HG02884 (cell line): ENCODE data around the gene CDKL1.
"Not testable (repeated sequence)": the region's sequence is repeated elsewhere in the genome, so short reads cannot be mapped to it uniquely, and the experiment has no call there.

Source experiments
- ATAC-seq: cut with Tn5 transposase; IDR thresholded peaks from one replicate; pipeline ENCODE4 v1.9.1; 2021; ENCODE audit warnings: mild to moderate bottlenecking, moderate library complexity; ENCODE audit not compliant: unreplicated experiment

Gene CDKL1

DNA sequence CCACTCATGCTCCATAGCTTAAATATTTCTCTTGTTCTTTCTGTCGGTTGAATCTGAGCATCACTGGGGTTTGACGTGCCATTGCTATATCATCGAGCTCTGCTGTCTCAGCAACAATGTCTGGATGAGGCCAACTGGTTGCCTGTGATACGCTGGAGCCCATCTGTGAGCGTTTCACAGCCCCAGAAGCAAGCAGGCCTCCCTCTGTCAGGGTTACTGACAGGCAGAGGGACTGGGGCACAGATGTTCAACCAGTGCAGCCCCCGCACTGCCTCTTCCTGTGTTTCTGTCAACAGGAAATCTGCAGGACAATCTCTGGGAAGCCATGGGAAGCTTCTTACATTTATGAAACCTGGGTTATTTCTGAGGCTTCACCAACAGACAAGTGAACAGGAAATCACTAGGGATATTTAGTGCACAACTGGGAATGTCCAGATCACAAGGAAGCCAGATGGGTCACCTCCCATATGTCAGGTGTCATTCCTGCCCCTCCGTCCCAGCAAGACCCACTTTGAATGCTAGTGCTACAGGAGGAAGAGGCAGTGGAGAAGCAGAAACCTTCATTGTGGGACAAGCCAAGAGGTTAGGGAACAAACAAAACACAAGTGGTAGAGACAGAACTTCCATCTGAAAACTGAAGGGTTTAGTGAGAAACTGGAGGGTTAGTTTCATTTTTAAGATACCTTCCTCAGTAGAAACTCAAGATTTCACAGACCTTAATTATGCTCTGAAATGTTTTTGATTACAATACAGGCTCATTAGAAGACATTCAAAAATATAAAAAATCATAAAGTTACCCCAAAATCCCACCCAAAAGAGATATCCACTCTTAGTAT is 60.5 kb downstream of the CDKL1 start:
- no peak for ATAC-seq

DNA sequence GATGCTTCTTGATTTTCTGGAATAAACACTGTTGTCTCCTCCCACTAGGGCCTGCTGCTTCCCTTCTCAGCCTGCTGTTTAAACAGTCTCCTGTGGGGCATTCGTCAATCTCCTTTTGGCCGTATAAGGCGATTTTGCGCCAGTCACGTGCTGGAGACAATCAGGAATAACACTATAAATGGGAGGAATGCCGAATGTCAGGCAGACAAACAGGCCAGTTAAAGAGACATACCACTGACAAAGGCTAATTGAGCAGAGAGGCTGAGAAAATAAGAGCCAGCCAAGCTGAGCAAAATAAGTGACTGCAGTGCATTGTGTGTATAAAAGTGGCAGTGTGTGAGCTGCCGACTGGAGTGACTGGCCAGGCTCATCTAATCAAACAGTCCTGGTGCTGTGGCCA is 61.3 kb downstream of the CDKL1 start:
- no peak for ATAC-seq

DNA sequence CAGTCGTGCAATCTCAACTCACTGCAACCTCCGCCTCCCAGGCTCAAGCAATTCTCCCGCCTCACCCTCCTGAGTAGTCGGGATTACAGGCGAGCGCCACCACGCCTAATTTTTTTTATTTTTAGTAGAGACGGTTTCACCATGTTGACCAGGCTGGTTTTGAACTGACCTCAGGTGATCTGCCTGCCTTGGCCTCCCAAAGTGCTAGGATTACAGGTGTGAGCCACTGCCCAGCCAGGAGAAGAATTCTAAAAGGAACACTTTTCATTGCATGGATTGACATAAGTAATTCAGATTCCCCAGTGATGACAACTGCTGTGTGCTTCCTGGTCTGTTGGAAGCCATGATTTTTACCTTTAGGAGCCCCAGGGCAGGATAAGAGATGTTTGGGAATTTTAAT is 62.5 kb downstream of the CDKL1 start:
- no peak for ATAC-seq

DNA sequence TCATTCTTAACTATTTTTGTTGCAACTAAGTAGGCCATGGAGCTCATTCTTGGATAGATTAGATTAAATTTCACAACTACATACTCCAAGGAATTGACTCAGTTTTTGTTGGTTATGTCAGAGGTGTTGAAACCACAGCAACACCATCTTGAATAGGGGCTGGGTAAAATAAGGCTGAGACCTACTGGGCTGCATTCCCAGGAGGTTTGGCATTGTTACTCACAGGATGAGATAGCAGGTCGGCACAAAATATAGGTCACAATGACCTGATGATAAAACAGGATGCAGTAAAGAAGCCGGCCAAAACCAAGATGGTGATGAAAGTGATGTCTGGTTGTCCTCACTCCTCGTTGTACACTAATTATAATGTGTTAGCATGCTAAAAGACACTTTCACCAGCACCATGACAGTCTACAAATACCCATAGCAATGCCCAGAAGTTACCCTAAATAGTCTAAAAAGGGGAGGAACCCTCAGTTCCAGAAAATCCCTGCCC is 63.6 kb downstream of the CDKL1 start:
- no peak for ATAC-seq

DNA sequence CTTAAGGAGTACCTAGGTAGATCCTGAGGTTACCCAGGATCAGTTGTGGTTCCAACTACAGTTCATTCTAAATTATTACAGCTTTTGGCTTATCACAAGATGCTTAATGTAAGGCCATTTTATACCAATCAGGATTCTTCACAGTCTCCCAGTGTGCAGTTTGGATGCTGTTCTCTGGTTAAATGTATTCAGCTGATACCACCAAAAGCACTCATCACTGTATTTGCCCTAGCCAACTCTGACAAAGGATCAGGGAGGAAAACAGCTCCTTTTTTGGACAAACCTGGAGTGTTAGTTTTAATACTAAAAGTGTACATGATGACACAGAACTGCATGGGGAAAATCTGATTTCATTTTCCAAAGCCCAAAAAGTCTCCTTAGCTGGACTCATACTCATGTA is 65.1 kb downstream of the CDKL1 start:
- ATAC-seq = no peak

DNA sequence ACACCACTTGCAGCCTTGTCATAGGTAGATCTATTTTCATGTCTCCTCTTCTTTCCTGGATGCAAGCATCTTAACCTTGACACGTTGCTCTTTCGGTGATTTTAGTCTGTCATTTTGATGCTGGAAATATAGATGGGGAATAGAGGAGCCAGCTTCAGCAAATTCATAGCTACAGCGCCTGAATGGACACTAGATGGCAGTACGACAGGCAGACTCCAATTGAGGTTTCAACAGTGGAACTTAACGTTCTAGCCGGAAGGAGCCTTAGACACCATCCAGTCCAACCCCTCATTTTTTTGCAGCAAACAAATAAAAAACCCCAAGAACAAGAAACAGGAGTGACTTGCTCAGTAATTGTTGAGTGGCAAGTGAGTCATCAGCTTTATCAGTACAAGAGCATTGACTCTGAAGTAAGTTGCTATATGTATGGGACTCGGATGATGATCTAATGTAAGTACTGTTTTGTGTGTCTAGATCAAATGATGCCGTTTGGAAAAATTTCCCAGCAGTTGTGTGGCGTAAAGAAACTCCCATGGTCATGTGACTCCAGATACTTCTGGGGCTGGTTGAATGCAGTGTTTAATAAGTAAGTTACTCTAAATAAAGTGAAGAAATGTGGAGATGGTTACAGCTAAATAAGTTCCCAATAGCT is 75.5 kb downstream of the CDKL1 start:
- peak; percentile 83 for ATAC-seq

DNA sequence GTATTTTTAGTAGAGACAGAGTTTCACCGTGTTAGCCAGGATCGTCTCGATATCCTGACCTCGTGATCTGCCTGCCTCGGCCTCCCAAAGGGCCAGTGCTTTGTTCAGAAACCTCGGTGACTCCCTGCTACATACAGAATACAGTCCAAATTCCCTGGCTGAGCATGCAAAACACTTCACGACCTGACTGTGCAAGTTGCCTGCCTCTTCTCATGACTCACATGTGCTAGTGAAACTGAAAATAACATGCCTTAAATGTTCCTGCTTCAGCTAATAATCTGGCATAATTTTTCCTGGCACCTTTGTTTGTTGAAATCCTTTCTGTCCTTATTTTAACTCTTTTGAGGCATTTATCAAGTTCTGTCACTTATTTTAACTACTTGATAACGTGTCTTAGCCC is 76.4 kb downstream of the CDKL1 start:
- ATAC-seq = no peak

DNA sequence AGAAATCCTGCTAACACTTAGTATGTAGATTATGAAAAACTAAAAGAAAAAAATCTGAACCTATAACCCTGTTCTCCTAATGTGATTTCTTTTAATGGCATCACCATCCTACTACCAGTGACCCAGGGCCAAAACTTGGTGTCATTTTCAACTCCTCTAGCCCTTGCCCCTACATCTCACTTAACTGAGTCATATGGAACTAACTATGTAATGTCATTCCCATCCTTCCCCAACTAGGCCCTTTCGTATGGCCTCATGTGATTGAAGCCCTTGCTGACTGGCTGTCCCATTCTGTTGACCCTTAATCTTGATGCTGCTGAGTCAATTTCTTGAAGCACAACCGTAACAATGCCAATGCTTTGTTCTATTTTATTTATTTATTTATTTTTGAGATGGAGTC is 77.0 kb downstream of the CDKL1 start:
- ATAC-seq = no peak

DNA sequence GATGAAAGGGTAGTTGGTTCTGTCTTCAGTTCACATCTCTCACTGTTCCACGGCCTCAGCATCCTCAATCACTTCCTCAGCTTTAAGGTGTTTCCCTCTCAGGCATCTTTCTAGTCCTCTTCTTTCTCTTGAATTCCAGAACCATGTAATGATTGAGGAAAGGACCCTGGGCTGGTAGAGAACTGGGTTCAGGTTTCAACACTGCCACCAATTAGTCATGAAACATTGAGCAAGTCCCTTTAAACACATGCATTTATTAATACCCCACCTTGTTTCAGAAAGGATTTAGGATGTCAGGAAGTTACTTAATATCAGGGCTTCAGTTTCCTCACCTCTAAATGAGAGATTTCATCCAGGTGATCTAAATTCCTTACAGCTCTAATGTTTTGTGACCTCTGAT is 77.4 kb downstream of the CDKL1 start:
- ATAC-seq = no peak

DNA sequence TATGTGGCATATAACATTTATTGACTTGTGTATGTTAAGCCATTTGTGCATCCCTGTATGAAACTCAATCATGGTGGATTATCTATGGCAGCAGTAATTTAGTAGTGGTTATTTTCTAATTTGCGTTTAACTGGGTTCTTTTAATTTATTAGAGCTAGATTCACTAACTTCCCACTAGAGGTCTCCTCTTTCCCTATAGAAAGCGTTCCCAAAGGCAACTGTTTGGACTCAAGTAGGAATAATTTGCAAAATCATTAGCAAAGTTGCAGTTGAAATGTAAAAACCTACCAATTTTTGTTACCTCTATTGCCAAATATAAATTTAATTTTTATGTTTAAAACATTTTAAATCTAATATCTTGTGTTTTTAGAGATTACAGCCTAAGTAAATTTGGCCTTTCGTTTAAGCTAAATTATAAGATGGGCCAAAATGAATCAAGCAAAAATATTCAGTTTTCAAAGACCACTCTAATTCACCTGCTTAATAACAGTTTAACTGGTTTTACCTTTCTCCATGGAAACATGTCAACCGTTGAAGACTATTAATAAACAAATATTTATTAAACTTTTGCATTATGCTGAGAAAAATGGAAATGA is 78.6 kb downstream of the CDKL1 start:
- ATAC-seq = no peak

DNA sequence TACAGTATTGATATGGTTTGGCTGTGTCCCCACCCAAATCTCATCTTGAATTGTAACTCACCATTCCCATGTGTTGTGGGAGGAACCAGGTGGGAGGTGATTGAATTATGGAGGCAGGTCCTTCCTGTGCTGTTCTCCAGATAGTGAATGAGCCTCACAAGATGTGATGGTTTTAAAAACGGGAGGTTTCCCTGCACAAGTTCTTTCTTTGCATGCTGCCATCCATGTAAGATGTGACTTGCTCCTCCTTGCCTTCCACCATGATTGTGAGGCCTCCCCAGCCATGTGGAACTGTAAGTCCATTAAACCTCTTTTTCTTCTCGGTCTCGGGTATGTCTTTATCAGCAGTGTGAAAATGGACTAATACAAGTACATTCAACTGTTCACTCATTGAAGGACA is 82.6 kb downstream of the CDKL1 start:
- not testable (repeated sequence) for ATAC-seq

DNA sequence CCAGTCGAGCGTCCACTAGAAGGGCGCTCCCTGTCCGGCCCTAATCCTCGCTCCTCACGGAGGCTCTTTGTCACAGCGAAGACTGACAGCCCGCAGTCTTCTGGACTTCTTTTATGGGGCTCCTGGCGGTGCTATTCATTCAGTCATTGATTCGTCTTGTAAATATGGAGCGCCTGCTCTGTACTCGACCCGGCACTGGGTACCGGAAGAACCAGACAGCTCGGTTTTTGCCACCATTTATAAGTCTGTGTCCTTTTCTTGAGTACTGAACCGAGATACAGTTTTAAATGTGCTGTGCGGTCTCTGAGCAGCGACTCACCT is 84.0 kb downstream of the CDKL1 start:
- ATAC-seq = peak; percentile 18

DNA sequence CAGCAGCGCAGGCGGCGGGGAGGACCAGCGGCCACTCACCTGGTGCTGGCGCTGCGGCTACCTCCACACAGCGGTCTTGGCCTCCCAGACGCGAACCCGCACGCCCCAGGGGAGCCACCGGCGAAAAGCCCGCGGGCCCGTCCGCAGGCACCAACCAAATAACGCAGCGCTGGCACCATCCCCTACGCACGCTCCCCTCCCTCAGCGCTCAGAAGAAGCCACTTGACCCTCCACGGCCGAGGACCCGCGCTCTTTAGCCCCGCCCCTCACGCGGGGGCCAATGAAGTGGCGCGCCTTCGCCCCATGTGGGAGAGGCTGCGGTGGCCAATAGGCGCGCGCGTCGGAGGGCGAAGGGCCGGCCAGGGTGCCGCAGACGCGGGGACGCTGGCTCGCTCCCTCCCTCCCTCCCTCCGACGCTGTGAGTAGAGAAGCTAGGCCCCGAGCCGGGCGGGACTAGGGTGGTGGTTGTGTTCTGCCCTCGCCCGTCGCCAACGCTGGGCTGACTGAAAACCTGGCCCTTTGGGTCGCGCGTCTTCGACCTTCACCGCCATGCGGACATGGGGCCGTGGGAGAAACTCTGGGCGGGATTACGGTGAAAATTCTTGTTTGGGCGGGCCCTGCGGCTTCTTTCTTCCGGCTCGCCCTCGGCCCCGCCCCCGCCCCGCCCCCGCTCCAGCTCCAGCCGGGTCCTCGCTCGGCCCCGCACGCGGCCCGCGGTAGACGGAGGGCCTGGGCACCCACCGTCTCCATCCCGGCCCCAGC is 84.5 kb downstream of the CDKL1 start, which contains the start of the genes DMAC2L and L2HGDH:
DMAC2L (plus strand) TSS at position 353 of the 762 bp plus-strand sequence. CDS start 9,164 bp downstream, outside the sequence.
L2HGDH (minus strand) TSS at position 258 of the 762 bp plus-strand sequence; CDS start at position 179, 79 bp downstream.
- peak; percentile 89 for ATAC-seq

DNA sequence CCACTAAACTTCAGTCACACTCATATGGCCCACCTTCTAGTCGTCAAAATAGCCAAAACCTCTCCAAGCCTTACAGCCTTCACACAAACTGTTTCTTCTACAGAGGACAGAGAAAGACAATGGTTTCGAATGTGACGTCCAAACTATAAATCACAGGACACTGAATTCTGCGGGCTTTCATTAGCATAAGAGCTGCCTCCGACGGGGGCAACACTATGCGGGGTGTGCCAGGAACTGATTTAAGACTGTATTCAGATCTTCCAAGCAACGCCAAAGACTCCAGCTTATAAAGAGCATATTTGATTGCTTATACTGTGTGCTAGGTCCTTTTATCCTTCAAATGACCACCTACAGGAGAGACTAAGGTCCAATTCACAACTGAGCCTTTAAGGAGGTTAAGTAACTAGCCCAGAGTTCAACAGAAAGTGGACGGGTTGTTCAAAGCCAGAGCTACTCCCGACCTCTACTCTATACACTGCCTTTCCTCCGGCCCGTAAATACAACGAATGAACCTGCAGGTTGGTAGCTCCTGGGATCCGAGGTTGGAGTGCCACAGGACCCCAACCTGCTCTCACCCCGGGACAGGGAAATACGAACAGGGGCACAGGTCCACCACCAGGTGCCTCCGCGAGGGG is 85.2 kb downstream of the CDKL1 start:
- ATAC-seq = no peak

DNA sequence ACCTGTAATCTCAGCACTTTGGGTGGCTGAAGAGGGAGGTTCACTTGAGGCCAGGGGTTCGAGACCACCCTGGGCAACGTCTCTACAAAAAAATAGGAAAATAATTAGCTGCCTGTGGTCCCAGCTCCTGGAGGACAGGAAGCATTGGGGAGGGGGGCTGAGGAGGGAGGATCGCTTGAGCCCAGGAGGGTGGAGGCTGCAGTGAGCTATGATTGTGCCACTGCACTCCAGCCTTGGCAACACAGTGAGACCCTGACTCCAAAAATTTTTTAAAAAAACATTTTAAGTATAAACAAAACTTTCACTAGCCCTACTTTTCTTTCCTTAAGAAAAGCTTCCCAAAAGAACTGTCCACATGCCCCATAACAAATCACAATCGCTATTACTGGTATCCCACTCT is 86.2 kb downstream of the CDKL1 start:
- no peak for ATAC-seq

DNA sequence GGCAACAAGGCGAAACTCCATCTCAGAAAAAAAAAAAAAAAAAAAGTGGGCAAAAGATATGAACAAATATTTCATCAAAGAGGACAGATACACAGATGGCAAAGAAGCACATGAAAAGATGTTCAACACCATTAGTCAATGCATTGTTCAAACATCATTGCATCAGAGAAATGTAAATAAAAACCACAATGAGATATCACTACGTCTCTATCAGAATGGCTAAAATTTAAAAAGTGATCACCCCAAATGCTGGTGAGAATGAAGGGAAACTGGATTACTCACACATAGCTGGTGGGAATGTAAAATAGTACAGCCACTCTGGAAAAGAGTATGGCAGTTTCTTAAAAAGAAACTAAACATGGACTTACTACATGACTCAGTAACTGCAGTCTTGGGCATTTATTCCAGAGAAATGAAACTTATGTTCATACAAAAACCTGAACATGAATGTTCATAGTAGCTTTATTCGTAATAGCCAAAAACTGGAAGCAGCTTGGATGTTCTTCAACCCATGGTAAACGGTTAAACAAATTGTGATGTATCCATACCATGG is 88.2 kb downstream of the CDKL1 start:
- ATAC-seq = no peak

DNA sequence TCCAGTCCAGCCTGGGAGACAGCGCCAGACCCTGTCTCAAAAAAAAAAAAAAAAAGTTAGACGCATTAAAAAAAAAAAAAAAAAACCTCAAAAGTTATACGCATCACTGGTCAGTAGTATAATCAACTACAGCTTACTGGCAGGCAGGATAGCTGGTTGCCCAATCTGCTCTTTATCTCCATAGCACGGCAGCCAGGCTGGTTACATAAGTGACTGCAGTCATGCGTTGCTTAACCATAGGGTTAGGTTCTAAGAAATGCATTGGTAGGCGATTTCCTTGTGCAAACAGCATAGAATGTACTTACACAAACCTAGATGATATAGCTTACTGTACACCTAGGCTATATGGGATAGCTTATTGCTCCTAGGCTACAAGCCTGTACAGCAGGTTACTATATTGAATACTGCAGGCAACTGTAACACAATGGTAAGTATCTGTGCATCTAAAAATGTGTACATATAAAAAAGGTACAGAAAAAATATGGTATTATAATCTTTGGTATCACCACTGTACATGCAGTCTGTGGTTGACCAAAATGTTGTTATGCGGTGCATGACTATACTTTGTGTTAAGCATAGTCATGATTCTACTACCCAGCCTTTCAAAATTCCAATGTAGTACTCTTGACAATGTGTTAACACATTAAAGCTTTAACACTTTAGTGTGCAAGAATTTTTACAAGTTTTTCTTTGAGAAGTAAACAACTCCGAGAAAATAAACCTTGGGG is 92.8 kb downstream of the CDKL1 start:
- ATAC-seq = no peak

DNA sequence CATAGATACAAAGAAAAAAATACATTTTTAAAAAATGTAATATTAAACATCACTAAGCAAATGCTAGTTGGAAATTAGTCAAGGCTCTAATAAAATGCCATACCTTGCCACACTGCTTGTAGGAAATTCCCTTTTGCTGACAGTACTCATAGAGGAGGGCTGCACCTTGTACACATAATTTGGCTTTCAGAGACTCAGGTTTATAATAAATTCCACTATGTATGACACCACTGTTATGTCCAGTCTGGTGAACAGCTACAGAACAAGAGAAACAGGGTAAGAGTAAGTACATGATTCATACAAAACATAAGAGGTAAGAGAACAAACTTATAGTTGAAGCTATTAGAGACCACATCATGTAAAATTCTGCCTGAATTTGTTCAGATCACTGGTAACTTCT is 94.8 kb downstream of the CDKL1 start:
- ATAC-seq = no peak

DNA sequence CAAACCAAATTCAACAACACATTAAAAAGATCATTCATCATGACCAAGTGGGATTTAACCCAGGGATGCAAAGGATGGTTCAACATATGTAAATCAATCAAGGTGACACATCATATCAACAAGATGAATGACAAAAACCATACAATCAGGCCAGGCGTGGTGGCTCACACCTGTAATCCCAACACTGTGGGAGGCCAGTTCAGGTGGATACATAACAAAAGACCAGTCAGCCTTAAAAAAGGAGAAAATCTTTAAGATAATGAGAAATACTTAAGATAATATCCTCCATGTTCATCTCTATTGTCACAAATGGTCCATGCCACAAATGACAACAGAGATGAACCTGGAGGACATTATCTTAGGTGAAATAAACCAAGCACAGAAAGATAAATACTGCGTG is 97.1 kb downstream of the CDKL1 start:
- no peak for ATAC-seq

DNA sequence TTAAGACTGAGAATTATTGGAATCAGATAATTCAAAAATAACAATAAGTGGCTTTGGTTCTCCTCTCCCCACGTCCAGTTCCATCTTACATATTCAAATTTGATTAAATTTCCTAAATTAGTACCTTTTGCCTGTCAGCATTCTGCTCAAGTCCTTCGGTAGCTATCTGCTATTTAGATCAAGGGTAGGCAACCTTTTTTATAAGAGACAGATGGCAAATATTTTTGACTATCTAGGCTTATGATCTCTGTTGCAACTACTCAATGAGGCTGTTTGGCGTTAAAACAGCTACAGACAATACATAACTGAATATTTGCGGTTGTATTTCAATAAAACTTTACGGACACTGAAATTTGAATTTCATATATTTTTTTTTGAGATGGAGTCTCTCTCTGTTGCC is 106.4 kb downstream of the CDKL1 start:
- no peak for ATAC-seq
